Fibroblast of pulmonary artery (primary cell): Measurements from ENCODE around the gene MFSD1.

ENCODE experiments used
- DNase-seq: peaks from one replicate; pipeline ENCODE4 v3.0.0-alpha.2; 2010; ENCODE audit warnings: low read depth
- H3K4me3 ChIP-seq: replicated peaks from 2 replicates; pipeline ENCODE4 v1.5.1; 2011; ENCODE audit warnings: low read depth, mild to moderate bottlenecking, control low read depth, low read length, moderate library complexity
- CTCF ChIP-seq: IDR thresholded peaks from 2 replicates; pipeline ENCODE4 v1.5.1; 2011; ENCODE audit warnings: mild to moderate bottlenecking, control low read depth, low read length, inconsistent platforms; ENCODE audit errors: missing control alignments

MFSD1 gene

GRCh38 chr3:158770741-158771350 lies 31.0 kb upstream of the MFSD1 start:
- H3K4me3 ChIP-seq = no peak overlapping the region
- DNase-seq = peak; percentile 14
- no peak for TF ChIP-seq CTCF

DNA sequence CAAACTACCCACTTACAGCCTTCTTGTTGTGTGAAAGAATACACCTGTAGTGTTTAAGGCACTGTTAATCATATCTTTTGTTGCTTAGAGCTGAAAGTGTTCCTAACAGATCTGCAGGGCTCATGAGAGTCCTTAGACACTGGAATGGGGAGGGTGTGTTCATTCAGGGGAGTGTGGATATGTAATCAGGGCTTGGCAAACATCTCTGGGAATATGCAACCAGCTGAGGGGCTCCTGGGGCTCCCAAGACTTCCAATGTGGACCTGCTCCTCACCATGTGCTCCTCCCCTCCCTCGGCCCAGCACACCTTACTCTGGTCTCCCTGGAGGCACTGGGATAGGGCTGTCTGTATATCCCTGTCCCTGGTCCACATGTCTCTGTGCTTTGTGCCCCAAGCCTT lies 30.3 kb upstream of the MFSD1 start:
- no peak for TF ChIP-seq CTCF
- no peak for DNase-seq
- no peak overlapping the region for H3K4me3 ChIP-seq

GRCh38 chr3:158771982-158772381 lies 29.9 kb upstream of the MFSD1 start:
- no peak overlapping the region for H3K4me3 ChIP-seq
- TF ChIP-seq CTCF = no peak
- no peak for DNase-seq

- no peak overlapping the region for H3K4me3 ChIP-seq
- DNase-seq = no peak
- no peak for TF ChIP-seq CTCF
These were observed 28.7 kb upstream of the MFSD1 start for GRCh38 chr3:158773166-158773565.

GRCh38 chr3:158773845-158774830 lies 27.7 kb upstream of the MFSD1 start:
- H3K4me3 ChIP-seq = no peak overlapping the region
- TF ChIP-seq CTCF = no peak
- DNase-seq = peak; percentile 86

DNA sequence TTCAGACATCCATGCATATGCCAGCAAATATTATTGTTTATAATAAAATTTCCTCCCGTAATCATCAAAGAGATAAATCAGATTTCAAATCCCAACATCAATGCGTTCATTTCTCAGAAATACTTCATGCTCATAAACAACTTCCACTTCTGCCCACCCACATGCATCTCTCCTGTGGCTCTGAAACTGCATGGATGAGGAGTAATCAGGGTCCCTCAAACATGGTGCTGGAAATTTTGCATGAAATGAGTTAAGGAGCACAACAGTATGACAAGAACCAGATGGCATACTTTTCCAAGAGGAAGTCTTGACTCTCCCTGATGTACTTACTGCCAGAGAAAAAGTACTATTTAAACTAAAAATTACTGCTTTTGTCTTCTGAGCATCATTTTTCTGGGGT lies 26.9 kb upstream of the MFSD1 start:
- H3K4me3 ChIP-seq = no peak overlapping the region
- DNase-seq = peak; percentile 43
- TF ChIP-seq CTCF = no peak
